AG04449 (cell line): ENCODE results near the gene POLR2A.
A peak's percentile ranks its signal among the peaks of the same experiment; 100 is the strongest.

Source experiments
- CTCF ChIA-PET: fragments of 350-600 bp; formaldehyde crosslinking; extraction: SDS; loops from one replicate; lab custom pipeline; 2021; ENCODE audit warnings: antibody characterized with exemption; lab: Yijun Ruan, JAX
- POLR2A ChIA-PET: fragments of 400-600, 350-600 bp; formaldehyde crosslinking; extraction: SDS; loops from one replicate; lab custom pipeline; 2020; ENCODE audit warnings: antibody characterized with exemption, inconsistent platforms; lab: Yijun Ruan, JAX
- DNase-seq: peaks from one replicate; pipeline ENCODE4 v3.0.0-alpha.2; 2010; ENCODE audit warnings: low read depth, low spot score
- H3K4me3 ChIP-seq: 2 replicates; pipeline ENCODE4 v1.5.1; 2011; ENCODE audit warnings: low read depth, mild to moderate bottlenecking, control low read depth, low read length
- TF ChIP-seq, protein P1 (sequence below): IDR thresholded peaks from one replicate; pipeline ENCODE4 v1.5.1; 2011; ENCODE audit warnings: mild to moderate bottlenecking, moderate library complexity, low read length, control low read depth, inconsistent platforms; ENCODE audit not compliant: insufficient read depth; ENCODE audit errors: missing control alignments

Gene POLR2A

DNA sequence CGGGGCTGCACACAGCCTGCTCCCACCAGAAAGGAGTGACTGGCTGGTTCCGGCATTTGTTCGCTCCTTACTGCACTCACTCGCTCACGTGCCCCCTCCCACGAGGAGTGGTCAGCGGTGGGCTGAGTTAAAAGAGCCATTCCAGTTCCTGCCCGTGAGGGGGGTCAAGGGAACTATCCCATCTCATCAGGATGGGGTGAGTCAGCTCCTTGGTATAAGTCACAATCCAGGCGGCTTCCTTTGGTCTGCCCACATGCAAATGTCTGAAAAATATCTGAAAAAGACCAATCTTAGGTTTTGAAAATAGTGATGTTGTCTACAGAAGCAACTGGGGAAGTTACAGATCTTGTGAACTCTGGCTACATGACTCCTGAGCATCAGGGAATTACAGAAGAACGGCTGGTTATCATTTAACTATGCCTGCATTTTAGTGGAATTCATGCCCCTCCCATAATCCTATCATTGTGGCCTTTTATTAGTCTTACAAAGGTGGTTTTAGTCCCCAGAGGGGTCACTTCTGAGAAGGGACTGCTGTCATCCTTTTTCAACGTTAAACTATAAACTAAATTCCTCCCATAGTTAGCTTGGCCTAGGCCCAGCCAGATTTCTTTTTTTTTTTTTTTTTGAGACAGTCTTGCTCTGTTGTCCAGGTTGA, 54.9 kb downstream of the POLR2A start:
- ChIA-PET CTCF (interaction anchor here (1.1 to 2.3 kb wide), 3 partner anchors 22 to 25 kb away, joined by 4 to 16 read pairs (median 6); partner anchors contain the start of gene SENP3), POLR2A (interaction anchor here (0.7 kb wide), 1 partner anchor 77 kb away, joined by 3 read pairs; no protein-coding TSS in a partner anchor)
- no peak overlapping the region for H3K4me3 ChIP-seq
- TF ChIP-seq, protein P1, sequence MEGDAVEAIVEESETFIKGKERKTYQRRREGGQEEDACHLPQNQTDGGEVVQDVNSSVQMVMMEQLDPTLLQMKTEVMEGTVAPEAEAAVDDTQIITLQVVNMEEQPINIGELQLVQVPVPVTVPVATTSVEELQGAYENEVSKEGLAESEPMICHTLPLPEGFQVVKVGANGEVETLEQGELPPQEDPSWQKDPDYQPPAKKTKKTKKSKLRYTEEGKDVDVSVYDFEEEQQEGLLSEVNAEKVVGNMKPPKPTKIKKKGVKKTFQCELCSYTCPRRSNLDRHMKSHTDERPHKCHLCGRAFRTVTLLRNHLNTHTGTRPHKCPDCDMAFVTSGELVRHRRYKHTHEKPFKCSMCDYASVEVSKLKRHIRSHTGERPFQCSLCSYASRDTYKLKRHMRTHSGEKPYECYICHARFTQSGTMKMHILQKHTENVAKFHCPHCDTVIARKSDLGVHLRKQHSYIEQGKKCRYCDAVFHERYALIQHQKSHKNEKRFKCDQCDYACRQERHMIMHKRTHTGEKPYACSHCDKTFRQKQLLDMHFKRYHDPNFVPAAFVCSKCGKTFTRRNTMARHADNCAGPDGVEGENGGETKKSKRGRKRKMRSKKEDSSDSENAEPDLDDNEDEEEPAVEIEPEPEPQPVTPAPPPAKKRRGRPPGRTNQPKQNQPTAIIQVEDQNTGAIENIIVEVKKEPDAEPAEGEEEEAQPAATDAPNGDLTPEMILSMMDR = no peak
- no peak for DNase-seq

DNA sequence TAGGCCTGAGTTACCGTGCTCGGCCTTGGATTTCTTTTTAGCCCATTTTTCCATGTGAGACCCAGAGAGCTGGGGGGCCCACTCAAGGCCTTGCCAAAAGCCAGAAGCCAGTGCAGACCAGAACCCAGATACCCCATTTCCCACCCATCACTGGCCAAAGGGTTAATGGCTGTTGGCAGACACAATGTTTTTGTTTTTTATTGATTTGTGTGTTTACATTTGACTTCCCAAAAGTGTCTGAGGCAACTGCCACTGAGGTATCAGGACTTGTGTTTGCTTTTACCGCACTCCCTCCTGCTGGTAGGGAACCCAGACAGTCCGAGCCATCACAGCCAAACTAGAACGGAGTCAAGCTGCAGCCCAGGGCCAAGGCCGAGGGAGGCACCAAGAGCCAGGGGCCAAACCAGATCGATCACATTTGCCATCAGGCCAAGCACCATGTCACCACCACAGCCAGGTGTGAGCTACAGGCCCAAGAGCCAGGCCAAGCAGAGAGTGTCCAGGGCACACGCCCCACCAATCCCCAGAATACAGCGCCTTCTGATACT, 57.0 kb downstream of the POLR2A start:
- ChIA-PET POLR2A (no interaction called here), CTCF (interaction anchor here (1.3 to 13.4 kb wide), 2 partner anchors 20 to 27 kb away, joined by 6 to 77 read pairs; no protein-coding TSS in a partner anchor)
- H3K4me3 ChIP-seq = no peak overlapping the region
- DNase-seq = no peak
- TF ChIP-seq, protein P1 = no peak

DNA sequence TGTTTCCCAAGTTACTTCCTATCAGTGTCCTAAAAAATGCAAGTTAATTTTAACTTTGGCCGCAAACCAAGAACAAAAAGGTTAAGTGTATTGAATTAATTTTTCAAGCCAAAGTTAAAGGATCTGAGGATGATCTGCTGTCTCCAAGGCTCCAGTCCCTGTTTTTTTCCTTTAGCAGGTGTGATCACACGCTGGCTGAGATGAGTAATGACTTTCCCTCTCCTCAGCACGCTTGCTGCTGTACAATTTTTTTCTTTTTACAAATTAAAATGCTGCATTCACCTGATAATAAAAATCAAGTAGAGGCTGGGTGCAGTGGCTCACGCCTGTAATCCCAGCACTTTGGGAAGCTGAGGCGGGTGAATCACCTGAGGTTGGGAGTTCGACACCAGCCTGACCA, 60.7 kb downstream of the POLR2A start:
- ChIA-PET POLR2A (no interaction called here), CTCF (interaction anchor here (10.5 to 13.4 kb wide), 2 partner anchors 16 to 31 kb away, joined by 77 to 115 read pairs; partner anchors contain the start of gene SENP3)
- TF ChIP-seq, protein P1 = no peak
- DNase-seq = no peak
- H3K4me3 ChIP-seq = no peak overlapping the region

DNA sequence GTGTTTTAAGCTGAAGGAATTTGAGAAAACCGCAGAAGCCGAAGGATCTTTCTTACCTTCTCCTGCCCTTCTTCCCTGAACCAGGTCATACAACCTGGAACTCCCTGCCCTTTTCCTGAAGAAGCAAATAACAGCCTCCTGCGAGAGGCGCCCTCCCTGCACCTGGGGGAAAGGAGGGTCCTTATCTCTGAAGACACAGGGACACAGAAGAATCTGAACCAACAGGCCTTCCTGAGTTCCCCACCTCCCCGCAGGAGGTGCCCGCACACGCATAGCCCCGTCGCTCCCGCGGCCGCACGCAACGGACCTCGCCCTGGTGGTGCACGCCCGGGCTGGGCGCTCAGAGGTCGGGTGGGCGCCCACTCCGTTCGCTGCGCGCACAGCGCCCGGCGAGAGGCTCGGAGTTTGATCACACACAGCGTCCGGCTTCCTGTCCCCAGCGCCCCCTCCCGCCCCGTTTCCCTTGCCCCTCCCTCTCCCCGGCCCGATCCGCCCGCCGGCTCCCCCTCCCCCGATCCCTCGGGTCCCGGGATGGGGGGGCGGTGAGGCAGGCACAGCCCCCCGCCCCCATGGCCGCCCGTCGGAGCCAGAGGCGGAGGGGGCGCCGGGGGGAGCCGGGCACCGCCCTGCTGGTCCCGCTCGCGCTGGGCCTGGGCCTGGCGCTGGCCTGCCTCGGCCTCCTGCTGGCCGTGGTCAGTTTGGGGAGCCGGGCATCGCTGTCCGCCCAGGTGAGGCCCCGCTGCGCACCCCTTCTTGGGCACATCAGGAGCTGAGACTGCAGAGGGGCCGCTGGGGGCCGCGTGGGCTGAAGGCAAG, 64.6 kb downstream of the POLR2A start, which contains the start of gene TNFSF12:
Gene TNFSF12 (plus strand): TSS at position 474 of the 816 bp plus-strand sequence. CDS start 96 bp downstream, at position 570.
- POLR2A ChIA-PET = no interaction called here
- TF ChIP-seq, protein P1 = peak; percentile 44
- H3K4me3 ChIP-seq = peak within 1 kb of the TSS; percentile 70
- CTCF ChIA-PET = interaction anchor here (0.6 to 13.4 kb wide), 7 partner anchors 10 to 268 kb away, joined by 3 to 115 read pairs (median 3); partner anchors contain the start of genes SENP3 and TNFSF13
- no peak for DNase-seq
